Testis (tissue), 2 donors: ENCODE results near the gene CYTH4.

Source experiments
- CTCF ChIP-seq, 3 experiments: fragments of 450-650 bp in 2 of 3; fragments of 200-600 bp in 1 of 3; sonication (generic) in 1 of 3; IDR thresholded peaks; one replicate each; pipeline ENCODE4 v1.5.1; 2016 to 2019; ENCODE audit warnings: antibody characterized with exemption in 3 of 3, mild to moderate bottlenecking in 2 of 3, moderate library complexity in 1 of 3
- POLR2A ChIP-seq: fragments of 450-650 bp; IDR thresholded peaks from one replicate; pipeline ENCODE4 v1.6.1; 2017; ENCODE audit warnings: antibody characterized with exemption, mild to moderate bottlenecking, moderate library complexity

GRCh38 chr22:37253126-37253660 is 29.1 kb upstream of the CYTH4 start:
- TF ChIP-seq CTCF (IDR thresholded peaks at IDR 0.05) (no peak), POLR2A (no peak)
